K562 (cell line): ENCODE measurements around the gene PRKAR2B. TPM values are rescaled to one million over a fixed set of nuclear protein-coding genes. Genes with fewer than 3 reads are reported as not detected.
A peak's percentile ranks its signal among the peaks of the same experiment; 100 is the strongest.

Source experiments
- BRCA1 ChIP-seq, 2 experiments: fragments of 450-650 bp in 1 of 2; sonication (generic) in 1 of 2; formaldehyde crosslinking in 1 of 2; IDR thresholded peaks; 2 replicates each; pipeline versions ENCODE4 v1.5.0 to v1.6.1; 2017 to 2020; ENCODE audit warnings: mild to moderate bottlenecking in 1 of 2, missing genetic modification reagents in 1 of 2
- ETV5 ChIP-seq: sonication (generic); formaldehyde crosslinking; IDR thresholded peaks from 2 replicates; pipeline ENCODE4 v1.4.0; 2020; ENCODE audit warnings: low read depth, mild to moderate bottlenecking, missing genetic modification reagents
- FOXJ3 ChIP-seq: sonication (generic); formaldehyde crosslinking; IDR thresholded peaks from 2 replicates; pipeline ENCODE4 v1.4.0; 2020; ENCODE audit warnings: mild to moderate bottlenecking, missing genetic modification reagents
- GTF2E2 ChIP-seq: fragments of 200-800 bp; sonication (Bioruptor generic); IDR thresholded peaks from 2 replicates; pipeline ENCODE4 v1.6.1; 2016; ENCODE audit warnings: missing genetic modification characterization, missing compliant biosample characterization
- HEY1 ChIP-seq: fragments of 250-450 bp; sonication (Bioruptor Pico); IDR thresholded peaks from 2 replicates; pipeline ENCODE4 v1.5.0; 2020; ENCODE audit warnings: mild to moderate bottlenecking, moderate library complexity, borderline replicate concordance
- HNRNPUL1 ChIP-seq: fragments of 200-400 bp; formaldehyde crosslinking; IDR thresholded peaks from 2 replicates; pipeline ENCODE4 v1.6.1; 2017; ENCODE audit warnings: low read length
- IFI16 ChIP-seq: fragments of 250-450 bp; sonication (Bioruptor Pico); IDR thresholded peaks from 2 replicates; pipeline ENCODE4 v2.1.2; 2022; ENCODE audit warnings: mild to moderate bottlenecking, inconsistent platforms
- KLF13 ChIP-seq: fragments of 450-650 bp; IDR thresholded peaks from 2 replicates; pipeline ENCODE4 v1.6.1; 2016; ENCODE audit warnings: missing genetic modification characterization, low read depth, mild to moderate bottlenecking, missing compliant biosample characterization, moderate library complexity, borderline replicate concordance
- NELFE ChIP-seq: IDR thresholded peaks from 2 replicates; pipeline ENCODE4 v1.6.1; 2011; ENCODE audit warnings: mild to moderate bottlenecking; ENCODE audit not compliant: insufficient read depth, insufficient read length
- PCBP2 ChIP-seq: fragments of 200-400 bp; formaldehyde crosslinking; IDR thresholded peaks from 2 replicates; pipeline ENCODE4 v1.6.1; 2018; ENCODE audit warnings: low read length, low read depth, mild to moderate bottlenecking, moderate library complexity; ENCODE audit not compliant: poor library complexity, severe bottlenecking
- PPARD ChIP-seq: fragments of 250-450 bp; sonication (Bioruptor Pico); IDR thresholded peaks from 2 replicates; pipeline ENCODE4 v1.8.0; 2022; ENCODE audit warnings: inconsistent platforms, mild to moderate bottlenecking, moderate library complexity
- SIN3A ChIP-seq, 2 experiments: fragments of 150-350 bp in 1 of 2; IDR thresholded peaks; 2 replicates each; pipeline ENCODE4 v1.6.1; 2011 to 2016; ENCODE audit warnings: borderline replicate concordance in 2 of 2, low read depth in 2 of 2, low read length in 2 of 2, mild to moderate bottlenecking in 2 of 2, moderate library complexity in 2 of 2; ENCODE audit not compliant: control insufficient read depth in 1 of 2
- SMAD2 ChIP-seq: fragments of 150-350 bp; IDR thresholded peaks from 2 replicates; pipeline ENCODE4 v1.6.1; 2014; ENCODE audit warnings: low read depth, mild to moderate bottlenecking, low read length
- SNAPC5 ChIP-seq: fragments of 250-450 bp; sonication (Bioruptor Pico); IDR thresholded peaks from 2 replicates; pipeline ENCODE4 v1.8.0; 2021; ENCODE audit warnings: moderate library complexity, mild to moderate bottlenecking, inconsistent platforms
- TAF9B ChIP-seq: fragments of 450-650 bp; IDR thresholded peaks from 2 replicates; pipeline ENCODE4 v1.6.1; 2018; ENCODE audit warnings: mild to moderate bottlenecking; ENCODE audit not compliant: partially characterized antibody
- USF2 ChIP-seq: sonication (generic); formaldehyde crosslinking; IDR thresholded peaks from 2 replicates; pipeline ENCODE4 v1.5.0; 2020; ENCODE audit warnings: missing genetic modification reagents
- ZFP30 ChIP-seq: fragments of 250-450 bp; sonication (Bioruptor Pico); IDR thresholded peaks from 2 replicates; pipeline ENCODE4 v1.8.0; 2022; ENCODE audit warnings: moderate library complexity, mild to moderate bottlenecking, inconsistent platforms, borderline replicate concordance
- ZNF445 ChIP-seq: fragments of 250-450 bp; sonication (Bioruptor Pico); IDR thresholded peaks from 2 replicates; pipeline ENCODE4 v1.4.0; 2020; ENCODE audit warnings: low read depth, mild to moderate bottlenecking, moderate library complexity
- ZNF561 ChIP-seq: fragments of 450-650 bp; formaldehyde crosslinking; conservative IDR thresholded peaks from 2 replicates; pipeline ENCODE4 v1.4.0; 2020; ENCODE audit warnings: mild to moderate bottlenecking, moderate library complexity
- ZNF586 ChIP-seq: fragments of 450-650 bp; formaldehyde crosslinking; conservative IDR thresholded peaks from 2 replicates; pipeline ENCODE4 v1.4.0; 2020; ENCODE audit warnings: mild to moderate bottlenecking, moderate library complexity
- polyA plus RNA-seq, 8 experiments: library from polyadenylated mRNA; depleted of rRNA in 4 of 8; stranded (reverse) in 5 of 8; unstranded in 3 of 8; fragments of >200 nt; fragmentation: Nextera tagmentation in 2 of 8; fragmentation: Illumina TruSeq in 1 of 8; extraction: Ambion mirVana in 2 of 8; extraction: Trizol in 1 of 8; gene quantifications; 2 replicates each; pipeline versions ENCODE4 v1.2.1 to v1.2.3, GENCODE V29; 2011 to 2014; ENCODE audit warnings: inconsistent platforms in 1 of 8, missing spikeins in 1 of 8
- total RNA-seq, 7 experiments: library from RNA; depleted of rRNA in 6 of 7; stranded (reverse); fragments of >200 nt in 6 of 7; fragmentation: Illumina TruSeq in 2 of 7; extraction: Trizol in 2 of 7; gene quantifications; 2 replicates each; pipeline versions ENCODE4 v1.2.1 to v1.2.3, GENCODE V29; 2011 to 2021; ENCODE audit warnings: low replicate concordance in 1 of 7
- TF ChIP-seq, protein P1 (sequence below): fragments of 450-650 bp; IDR thresholded peaks from 2 replicates; pipeline ENCODE4 v1.6.1; 2016; ENCODE audit warnings: borderline replicate concordance
- TF ChIP-seq, protein P2 (sequence below): fragments of 250-450 bp; sonication (Bioruptor Pico); IDR thresholded peaks from 2 replicates; pipeline ENCODE4 v1.8.0; 2022; ENCODE audit warnings: inconsistent platforms
- TF ChIP-seq, protein P3 (sequence below): fragments of 450-650 bp; formaldehyde crosslinking; IDR thresholded peaks from 2 replicates; pipeline ENCODE4 v1.4.0; 2020; ENCODE audit warnings: mild to moderate bottlenecking, moderate library complexity

The PRKAR2B gene
- total and polyA plus RNA-seq, 9 of the 15 experiments (the other 6 are each of a cell fraction or from before 2014, with no cell fraction given), result 59.0 to 173 (median 129) TPM

DNA sequence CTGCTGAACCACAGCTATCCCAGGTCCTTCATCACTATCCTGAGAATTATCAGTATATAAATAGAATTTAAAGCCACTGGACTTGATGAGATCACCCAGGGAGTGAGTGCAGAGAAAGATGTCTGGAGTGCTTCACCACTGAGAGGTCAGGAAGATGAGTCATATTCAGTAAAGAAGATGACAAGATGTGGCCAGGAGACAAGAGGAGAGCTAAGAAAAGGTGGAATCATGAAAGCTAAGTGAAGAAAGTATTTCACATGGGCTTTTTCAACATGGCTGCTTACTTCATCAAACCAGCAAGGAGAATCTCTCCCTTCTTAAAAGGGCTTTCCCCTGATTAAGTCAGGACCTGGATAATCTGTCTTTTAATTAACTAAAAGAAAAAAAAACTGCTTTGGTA lies 9.1 kb upstream of the PRKAR2B start (continued):
- TF ChIP-seq SNAPC5 (no peak), GTF2E2 (tag) (no peak; the same call in 1 of the 2 replicates), KLF13 (no peak), TAF9B (peak; percentile 48), IFI16 (CRISPR knock-in tag) (no peak), SMAD2 (no peak), PCBP2 (no peak), ETV5 (CRISPR knock-in tag) (peak; percentile 37; the same call in 1 of the 2 replicates), PPARD (CRISPR knock-in tag) (no peak), HEY1 (no peak), ZNF445 (no peak), USF2 (no peak), ZFP30 (no peak), FOXJ3 (CRISPR knock-in tag) (no peak), BRCA1 (IDR thresholded peaks at IDR 0.05) (no peak), BRCA1 (CRISPR knock-in tag; IDR thresholded peaks at IDR 0.05) (no peak), SIN3A (IDR thresholded peaks at IDR 0.05; ENCODE audit: borderline replicate concordance in 2 of 2, control insufficient read depth in 1 of 2, low read depth in 2 of 2, low read length in 2 of 2) (no peak), HNRNPUL1 (no peak), NELFE (no peak), ZNF561 (CRISPR knock-in tag) (no peak), ZNF586 (CRISPR knock-in tag) (no peak)
- TF ChIP-seq, protein P1, sequence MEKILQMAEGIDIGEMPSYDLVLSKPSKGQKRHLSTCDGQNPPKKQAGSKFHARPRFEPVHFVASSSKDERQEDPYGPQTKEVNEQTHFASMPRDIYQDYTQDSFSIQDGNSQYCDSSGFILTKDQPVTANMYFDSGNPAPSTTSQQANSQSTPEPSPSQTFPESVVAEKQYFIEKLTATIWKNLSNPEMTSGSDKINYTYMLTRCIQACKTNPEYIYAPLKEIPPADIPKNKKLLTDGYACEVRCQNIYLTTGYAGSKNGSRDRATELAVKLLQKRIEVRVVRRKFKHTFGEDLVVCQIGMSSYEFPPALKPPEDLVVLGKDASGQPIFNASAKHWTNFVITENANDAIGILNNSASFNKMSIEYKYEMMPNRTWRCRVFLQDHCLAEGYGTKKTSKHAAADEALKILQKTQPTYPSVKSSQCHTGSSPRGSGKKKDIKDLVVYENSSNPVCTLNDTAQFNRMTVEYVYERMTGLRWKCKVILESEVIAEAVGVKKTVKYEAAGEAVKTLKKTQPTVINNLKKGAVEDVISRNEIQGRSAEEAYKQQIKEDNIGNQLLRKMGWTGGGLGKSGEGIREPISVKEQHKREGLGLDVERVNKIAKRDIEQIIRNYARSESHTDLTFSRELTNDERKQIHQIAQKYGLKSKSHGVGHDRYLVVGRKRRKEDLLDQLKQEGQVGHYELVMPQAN, result no peak
- TF ChIP-seq, protein P2, sequence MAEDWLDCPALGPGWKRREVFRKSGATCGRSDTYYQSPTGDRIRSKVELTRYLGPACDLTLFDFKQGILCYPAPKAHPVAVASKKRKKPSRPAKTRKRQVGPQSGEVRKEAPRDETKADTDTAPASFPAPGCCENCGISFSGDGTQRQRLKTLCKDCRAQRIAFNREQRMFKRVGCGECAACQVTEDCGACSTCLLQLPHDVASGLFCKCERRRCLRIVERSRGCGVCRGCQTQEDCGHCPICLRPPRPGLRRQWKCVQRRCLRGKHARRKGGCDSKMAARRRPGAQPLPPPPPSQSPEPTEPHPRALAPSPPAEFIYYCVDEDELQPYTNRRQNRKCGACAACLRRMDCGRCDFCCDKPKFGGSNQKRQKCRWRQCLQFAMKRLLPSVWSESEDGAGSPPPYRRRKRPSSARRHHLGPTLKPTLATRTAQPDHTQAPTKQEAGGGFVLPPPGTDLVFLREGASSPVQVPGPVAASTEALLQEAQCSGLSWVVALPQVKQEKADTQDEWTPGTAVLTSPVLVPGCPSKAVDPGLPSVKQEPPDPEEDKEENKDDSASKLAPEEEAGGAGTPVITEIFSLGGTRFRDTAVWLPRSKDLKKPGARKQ, result no peak
- TF ChIP-seq, protein P3, sequence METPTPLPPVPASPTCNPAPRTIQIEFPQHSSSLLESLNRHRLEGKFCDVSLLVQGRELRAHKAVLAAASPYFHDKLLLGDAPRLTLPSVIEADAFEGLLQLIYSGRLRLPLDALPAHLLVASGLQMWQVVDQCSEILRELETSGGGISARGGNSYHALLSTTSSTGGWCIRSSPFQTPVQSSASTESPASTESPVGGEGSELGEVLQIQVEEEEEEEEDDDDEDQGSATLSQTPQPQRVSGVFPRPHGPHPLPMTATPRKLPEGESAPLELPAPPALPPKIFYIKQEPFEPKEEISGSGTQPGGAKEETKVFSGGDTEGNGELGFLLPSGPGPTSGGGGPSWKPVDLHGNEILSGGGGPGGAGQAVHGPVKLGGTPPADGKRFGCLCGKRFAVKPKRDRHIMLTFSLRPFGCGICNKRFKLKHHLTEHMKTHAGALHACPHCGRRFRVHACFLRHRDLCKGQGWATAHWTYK (CRISPR knock-in tag), result 0 out of 2 replicates have a peak, but pooled peaks have one; percentile 45
